GM12875 (cell line): ENCODE results near the gene RPL19.
"Not testable (repeated sequence)": the region's sequence is repeated elsewhere in the genome, so short reads cannot be mapped to it uniquely, and the experiment has no call there.

Experiments
- H3K4me3 ChIP-seq: one replicate; pipeline ENCODE4 v1.5.1; 2011; ENCODE audit warnings: low read depth, low read length, control low read depth
- TF ChIP-seq, protein P1 (sequence below): IDR thresholded peaks from 2 replicates; pipeline ENCODE4 v1.5.1; 2011; ENCODE audit warnings: low read depth, mild to moderate bottlenecking, control low read depth, inconsistent platforms, low read length, moderate library complexity, borderline replicate concordance; ENCODE audit not compliant: insufficient read depth

Gene RPL19

DNA sequence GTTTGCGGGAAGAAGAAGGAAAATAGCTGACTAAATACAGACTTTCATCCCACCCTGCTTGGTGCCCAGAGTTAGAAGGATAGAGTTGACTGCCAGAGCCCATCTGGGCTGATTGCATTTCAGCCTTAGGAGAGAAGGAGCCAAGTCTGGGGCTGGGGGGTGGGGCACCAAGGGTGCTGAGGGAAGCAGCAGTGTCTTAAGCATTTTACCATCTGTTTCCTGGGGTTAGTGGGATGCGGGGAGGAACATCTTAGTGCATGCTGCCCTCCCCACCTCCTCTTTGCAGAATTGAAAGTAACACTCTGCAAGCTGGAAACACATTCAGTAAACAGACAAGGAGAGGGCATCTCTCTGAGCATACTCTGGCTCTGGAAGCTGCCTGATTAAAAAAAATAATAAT lies 32.6 kb upstream of the RPL19 start:
- no peak overlapping the region for H3K4me3 ChIP-seq
- TF ChIP-seq, protein P1, sequence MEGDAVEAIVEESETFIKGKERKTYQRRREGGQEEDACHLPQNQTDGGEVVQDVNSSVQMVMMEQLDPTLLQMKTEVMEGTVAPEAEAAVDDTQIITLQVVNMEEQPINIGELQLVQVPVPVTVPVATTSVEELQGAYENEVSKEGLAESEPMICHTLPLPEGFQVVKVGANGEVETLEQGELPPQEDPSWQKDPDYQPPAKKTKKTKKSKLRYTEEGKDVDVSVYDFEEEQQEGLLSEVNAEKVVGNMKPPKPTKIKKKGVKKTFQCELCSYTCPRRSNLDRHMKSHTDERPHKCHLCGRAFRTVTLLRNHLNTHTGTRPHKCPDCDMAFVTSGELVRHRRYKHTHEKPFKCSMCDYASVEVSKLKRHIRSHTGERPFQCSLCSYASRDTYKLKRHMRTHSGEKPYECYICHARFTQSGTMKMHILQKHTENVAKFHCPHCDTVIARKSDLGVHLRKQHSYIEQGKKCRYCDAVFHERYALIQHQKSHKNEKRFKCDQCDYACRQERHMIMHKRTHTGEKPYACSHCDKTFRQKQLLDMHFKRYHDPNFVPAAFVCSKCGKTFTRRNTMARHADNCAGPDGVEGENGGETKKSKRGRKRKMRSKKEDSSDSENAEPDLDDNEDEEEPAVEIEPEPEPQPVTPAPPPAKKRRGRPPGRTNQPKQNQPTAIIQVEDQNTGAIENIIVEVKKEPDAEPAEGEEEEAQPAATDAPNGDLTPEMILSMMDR: no peak

DNA sequence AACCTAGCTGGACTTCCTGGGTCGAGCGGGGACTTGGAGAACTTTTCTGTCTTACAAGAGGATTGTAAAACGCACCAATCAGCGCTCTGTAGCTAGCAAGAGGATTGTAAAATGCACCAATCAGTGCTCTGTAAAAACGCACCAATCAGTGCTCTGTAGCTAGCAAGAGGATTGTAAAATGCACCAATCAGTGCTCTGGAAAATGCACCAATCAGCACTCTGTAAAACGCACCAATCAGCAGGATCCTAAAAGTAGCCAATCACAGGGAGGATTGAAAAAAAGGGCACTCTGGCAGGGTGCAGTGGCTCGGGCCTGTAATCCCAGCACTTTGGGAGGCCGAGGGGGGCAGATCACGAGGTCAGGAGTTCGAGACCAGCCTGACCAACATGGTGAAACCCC lies 31.6 kb upstream of the RPL19 start:
- not testable (repeated sequence) for H3K4me3 ChIP-seq

DNA sequence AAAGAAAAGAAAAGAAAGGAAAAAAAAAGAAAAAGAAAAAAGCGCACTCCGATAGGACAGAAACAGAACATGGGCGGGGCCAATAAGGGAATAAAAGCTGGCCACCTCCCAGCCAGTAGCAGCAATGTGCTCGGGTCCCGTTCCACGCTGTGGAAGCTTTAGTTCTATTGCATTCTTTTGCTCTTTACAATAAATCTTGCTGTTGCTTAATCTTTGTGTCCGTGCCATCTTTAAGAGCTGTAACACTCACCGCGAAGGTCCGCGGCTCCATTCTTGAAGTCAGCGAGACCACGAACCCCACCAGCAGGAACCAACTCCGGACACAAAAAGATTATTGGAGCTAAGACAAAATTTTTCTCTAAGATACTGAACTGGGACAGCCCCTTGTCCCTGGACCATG lies 31.0 kb upstream of the RPL19 start:
- TF ChIP-seq, protein P1: no peak
- H3K4me3 ChIP-seq: no peak overlapping the region

DNA sequence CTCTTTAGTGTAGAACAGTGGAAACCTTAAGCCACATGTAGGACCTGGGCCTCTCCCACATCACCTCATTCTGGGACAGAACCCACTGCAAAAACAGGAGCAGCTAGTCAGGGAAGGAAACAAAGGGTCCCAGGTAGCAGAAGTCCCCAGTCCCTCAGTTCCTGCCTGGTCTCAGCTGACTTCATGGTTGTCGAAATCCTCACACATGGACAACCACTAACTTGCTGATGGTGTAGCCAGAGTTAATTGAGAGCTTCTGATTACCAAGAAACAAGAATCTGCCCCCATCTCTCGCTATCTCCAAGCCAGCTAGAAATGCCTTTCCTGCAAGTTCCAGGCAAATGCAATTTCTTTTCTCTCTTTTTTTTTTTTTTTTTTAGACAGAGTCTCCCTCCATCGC lies 30.6 kb upstream of the RPL19 start:
- TF ChIP-seq, protein P1: no peak
- H3K4me3 ChIP-seq: no peak overlapping the region

DNA sequence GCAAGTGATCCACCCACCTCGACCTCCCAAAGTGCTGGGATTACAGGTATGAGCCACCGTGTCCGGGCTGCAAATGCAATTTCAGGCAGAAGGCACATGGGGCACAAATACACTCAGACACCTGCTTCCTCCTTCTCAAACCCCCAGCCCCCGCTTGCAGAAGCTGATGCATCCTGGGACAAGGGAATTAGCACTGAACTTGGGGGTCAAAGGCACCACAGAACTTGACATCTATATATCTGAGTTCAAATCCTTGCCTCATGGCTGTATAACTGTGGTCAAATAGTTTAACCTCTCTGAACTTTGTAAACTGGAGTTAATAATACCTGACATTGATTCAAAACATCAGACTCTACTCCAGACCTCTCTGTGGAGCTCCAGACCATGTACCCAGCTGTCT lies 30.0 kb upstream of the RPL19 start:
- TF ChIP-seq, protein P1: no peak
- H3K4me3 ChIP-seq: no peak overlapping the region

DNA sequence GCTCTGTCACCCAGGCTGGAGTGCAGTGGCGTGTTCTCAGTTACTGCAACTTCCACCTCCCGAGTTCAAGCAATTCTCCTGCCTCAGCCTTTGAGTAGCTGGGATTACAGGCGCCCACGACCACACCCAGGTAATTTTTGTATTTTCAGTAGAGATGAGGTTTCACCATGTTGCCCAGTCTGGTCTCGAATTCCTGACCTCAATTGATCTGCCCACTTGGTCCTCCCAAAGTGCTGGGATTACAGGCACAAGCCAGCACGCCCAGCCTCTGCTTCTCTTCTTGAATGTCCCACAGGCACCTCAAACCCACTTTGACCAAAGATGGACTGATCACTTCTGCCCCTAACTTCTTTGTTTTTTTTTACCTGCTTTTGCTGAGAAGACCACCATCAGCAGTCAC lies 29.5 kb upstream of the RPL19 start:
- no peak overlapping the region for H3K4me3 ChIP-seq
- TF ChIP-seq, protein P1: no peak

DNA sequence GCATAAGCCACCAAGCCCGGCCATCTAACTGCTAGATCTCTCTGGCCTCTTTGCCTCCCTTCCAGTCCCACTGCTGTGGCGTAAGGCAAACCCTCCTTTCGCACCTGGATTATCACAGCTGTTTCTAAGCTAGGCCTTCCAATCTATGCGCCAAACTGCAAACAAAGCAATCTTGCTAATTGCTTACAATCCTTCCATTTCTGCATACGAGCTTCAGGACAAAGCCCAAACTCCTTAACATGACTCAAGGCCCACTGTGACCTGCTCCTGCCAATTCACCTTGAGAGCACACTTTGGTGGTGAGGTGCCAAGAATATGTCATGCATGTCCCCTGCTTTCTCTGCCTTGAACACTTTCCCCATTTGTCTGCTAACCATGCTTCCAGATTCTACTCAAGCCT lies 28.1 kb upstream of the RPL19 start:
- no peak overlapping the region for H3K4me3 ChIP-seq
- TF ChIP-seq, protein P1: no peak

DNA sequence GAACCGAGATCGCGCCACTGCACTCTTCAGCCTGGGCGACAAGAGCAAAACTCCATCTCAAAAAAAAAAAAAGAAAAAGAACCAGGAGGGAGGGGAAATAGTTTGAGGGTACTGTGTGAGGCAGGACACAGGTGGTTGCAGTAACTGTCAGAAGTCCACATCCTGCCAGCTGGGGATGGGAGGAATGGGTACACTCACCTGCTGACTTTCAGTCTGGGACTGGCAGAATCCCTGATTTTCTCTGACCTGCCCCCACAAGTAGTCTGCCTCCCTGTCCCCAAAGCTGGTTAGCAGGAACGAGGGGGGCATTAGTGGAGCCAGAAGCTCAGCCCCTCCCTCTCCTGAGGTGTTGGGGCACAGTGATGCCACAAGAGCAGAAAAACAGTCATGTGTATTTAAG lies 27.0 kb upstream of the RPL19 start:
- TF ChIP-seq, protein P1: no peak
- H3K4me3 ChIP-seq: no peak overlapping the region
